SIG-M5 treated with dmso at 0.1 percent for 504 hours (cell line): ENCODE data around the gene SPIRE1.

Experiments
- DNase-seq: peaks from one replicate; lab custom pipeline; 2025; ENCODE audit not compliant: unreplicated experiment; lab: John Stamatoyannopoulos, UW

The SPIRE1 gene

DNA sequence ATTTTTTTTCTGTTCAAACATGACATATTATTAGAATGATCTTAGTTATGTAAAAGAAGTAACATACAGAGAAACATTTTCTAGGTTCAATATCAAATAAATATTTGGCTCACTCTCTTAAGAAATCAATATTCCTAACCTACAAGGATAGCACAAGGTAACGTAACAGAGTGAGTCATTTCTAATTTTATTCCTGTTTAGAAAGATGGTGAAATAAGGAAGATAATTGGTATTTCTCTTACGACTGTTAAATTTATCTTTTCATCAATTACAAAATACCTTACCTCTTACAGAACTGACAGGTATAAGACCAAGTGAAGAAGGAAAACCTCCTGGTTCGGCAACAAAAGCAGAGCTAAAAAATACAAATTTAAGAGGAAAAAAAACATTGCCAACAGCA is 205.1 kb downstream of the SPIRE1 start:
- DNase-seq, result no peak

DNA sequence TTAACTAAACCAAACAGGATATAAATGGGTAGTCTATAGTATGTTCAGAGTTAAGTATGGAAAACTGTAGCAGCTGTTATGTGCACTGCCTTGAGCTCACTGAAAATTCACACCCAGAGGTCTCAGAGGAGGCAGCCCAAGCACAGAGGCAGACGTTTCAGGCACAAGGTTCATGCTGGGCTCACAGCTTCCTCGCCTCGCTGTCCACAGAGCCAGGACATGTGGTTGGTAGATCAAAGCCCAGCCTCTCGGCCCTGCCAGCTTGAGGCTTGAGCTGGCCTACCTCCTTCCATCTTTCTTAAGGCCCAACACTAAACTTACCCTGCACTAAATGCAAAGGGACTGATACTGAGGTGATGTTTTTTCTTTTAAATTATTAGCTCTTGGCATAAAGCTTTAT is 206.5 kb downstream of the SPIRE1 start:
- no peak for DNase-seq

DNA sequence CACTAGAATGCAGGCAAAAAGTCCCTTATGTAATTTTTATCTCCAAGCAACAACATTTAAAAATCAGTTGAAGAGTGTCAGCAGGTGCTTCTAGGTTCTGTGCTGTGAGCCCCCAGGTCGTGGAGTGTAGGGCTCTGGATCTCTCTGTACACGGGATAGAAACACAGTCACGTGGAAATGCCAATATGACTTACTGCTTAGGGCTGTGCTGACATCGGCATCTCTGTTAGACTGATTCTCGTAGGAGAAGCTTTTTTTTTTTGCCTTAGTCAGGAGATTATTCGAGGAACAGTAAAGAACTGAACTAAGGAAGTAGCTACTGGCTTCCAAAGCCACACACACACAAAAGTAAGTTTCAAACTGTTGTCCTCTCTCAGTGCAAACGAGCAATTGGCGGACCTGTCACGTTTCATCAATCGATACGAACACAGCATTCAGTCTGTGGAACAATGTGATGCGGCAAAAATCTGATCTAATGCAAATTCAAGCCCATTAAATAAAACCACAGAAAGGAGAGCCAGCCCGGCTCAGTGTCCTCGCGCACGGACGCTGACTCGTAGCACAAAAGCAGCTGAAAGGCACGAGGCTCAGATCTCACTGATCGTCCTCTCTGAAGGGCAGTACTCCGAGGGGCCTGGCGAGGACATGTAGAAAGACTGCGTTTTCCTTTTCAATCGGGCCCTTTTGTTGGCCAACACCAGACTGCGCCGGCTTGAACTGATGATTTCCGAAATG is 208.7 kb downstream of the SPIRE1 start:
- DNase-seq, result no peak

DNA sequence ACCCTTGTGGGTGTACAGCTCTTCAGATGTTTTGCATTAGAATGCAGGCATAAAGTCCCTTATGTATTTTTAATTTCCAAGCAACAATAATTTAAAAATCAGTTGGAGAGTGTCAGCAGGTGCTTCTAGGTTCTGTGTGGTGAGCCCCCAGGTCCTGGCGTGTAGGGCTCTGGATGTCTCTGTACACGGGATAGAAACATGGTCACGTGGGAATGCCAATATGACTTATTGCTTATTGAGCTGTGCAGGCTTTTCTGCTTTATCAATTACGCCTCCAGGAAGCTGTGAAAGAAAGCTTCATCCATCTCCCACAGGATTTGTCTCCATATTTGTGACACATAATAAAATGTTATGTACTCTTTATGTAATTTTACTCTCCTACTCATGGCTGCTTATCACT is 212.4 kb downstream of the SPIRE1 start:
- no peak for DNase-seq

DNA sequence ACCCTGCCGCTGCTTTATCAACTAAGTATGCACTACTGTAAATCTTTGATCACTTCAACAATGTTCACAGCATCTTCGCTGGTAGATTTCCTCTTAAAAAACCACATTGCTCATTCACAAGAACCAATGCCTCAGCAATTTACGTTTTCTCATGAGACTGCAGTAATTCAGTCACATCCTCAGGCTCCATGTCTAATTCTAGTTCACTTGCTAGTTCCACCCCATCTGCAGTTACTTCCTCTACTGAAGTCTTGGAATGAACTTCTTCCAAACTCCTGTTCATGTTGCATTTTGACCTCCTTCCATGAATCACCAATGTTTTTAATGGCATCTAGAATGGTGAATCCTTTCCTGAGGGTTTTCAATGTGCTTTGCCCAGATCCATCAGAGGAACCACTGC is 214.4 kb downstream of the SPIRE1 start:
- DNase-seq, result no peak

DNA sequence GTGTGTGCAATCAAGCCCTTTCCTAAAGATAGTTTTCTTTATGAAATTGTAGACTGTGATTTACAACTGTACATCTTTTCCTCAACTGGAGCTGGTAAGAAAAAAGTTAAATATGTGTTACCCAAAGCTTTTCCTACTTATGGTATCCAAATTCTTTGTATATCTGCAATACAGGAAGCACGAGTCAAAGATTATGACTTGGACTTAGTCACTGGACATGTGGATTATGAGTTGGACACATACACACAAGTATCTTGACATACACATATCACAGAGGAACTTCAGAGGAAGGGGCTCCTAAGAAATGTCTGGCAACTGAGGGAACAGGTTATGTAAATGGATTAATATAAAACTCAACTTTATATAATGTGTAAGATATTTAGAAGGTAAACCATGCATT is 215.0 kb downstream of the SPIRE1 start:
- DNase-seq, result no peak

DNA sequence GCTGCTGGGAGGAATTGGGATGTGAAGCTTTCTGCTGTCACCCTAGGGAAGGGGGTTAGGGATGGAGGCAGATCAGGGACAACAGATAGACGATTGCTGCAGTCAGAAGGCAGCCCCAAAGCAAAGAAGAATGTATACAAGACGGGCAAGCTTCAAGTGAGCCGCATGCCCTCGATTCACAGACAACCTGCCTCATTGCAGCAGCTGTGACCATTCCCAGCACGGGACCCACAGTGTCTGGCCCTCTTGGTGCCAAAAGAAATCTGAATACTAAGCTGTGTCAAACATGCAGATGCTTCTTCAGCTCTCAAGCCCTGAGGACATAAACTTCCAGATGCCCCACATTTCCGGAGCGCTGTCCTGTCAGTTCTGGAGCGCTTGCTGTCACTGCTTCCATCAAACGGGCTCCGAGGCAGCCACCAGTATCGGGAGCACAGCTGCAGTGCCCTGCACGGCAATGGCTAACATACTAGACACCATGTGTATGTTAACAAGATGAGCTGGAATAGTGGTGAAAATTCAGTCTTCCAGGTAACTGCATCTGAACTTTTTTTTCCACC is 216.4 kb downstream of the SPIRE1 start:
- no peak for DNase-seq

DNA sequence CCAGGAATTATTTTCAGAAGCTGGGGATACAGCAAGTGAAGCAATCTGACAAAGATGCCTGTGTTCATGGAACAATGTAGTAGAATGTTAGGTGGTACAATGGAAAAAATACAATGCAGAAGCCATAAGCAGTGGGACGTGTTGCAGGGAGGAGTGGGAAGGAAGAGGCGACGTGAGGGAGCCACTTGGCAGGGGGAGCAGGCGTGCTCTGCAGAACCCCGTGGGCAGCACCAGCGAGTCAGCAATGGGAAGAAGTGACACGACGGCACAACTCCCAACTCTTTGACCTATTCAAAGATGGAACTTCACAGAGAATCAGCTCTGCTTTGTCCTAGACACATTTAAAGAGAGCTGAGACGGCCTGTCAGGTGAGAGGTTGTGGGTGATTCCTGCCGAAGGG is 219.7 kb downstream of the SPIRE1 start:
- no peak for DNase-seq

DNA sequence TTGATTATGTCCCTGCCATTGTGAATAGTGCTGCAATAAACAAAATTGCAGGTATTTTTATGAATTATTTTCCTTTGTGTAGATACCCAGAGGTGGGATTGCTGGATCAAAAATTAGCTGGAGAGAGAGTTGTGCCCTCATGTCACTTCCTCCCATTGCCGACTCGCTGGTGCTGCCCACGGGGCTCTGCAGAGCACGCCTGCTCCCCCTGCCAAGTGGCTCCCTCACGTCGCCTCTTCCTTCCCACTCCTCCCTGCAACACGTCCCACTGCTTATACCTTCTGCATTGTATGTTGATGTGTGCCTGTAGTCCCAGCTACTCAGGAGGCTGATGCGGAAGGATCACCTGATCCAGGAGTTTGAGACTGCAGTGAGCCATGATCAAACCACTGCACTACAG is 222.0 kb downstream of the SPIRE1 start:
- DNase-seq, result no peak

DNA sequence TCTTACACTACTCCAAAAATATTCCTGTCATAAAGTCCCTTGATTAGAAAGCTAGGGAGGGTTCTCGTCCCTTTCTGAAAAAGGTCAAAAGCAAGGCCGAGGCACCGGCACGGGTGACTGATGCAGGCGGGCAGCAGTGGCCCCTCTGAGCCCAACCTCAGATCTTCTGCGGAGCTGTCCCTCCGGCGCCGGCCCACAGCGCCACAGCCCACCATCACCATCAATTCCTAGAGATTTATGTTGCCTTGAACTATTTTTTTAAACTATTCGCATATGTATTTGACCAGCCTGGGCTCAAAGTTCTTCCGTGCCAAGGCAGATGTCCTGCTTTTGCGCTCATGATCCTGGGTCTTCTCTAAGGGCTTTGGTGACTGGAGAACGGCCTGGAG is 223.4 kb downstream of the SPIRE1 start:
- no peak for DNase-seq

DNA sequence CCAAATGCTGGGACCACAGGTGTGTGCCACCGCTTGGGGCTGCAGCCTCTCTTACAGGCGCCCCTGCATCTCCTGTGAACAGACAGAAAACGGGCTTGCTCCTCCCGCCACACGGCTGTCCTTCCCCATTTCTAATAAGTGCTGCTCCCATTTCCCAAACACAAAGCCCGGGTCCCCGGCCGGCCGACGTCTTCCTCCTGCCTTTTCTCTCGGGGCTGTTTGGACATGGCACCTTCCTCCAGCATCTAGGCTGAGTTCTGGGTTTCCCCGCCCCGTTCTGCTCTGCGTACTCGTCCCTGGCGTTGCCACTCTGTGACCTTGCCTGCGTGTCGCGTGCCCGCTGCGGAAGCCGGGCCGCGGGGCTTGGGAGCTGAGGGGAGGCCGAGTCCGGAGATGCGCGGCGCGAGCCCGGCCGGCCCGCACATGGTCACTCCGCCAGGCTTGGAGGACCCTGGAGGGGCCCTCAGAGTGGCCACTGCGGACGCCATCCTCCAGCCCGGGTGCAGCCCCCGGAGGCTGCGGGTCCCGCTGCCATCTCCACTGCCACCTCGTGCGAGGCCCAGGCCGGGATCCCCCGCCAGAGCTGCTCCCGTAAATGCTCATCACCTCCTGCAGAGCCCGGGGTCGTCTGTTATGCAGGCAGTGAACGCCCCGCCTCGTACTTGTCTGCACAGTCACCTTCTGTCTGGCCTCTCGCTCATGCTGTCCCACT is 223.9 kb downstream of the SPIRE1 start:
- DNase-seq, result no peak

DNA sequence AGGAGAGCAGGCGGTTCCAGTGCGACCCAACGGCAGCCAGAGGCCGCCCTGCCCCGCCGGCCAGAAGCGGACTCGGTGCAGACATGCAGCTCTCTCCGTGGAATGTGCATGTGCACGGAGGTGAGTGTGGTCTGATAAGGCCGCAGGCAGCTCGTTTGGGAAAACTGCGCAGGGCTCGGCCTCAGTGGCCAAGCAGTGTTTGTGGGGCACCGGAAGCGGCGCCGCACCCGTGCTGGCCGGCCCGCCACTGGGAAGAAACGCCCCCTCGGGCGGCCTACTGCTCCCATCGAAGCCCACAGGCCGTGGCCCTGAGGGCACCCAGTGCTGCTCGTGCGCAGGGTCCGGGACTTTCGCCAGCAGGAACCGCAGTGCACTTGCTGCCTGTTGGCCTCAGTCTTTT is 225.0 kb downstream of the SPIRE1 start:
- DNase-seq, result no peak

DNA sequence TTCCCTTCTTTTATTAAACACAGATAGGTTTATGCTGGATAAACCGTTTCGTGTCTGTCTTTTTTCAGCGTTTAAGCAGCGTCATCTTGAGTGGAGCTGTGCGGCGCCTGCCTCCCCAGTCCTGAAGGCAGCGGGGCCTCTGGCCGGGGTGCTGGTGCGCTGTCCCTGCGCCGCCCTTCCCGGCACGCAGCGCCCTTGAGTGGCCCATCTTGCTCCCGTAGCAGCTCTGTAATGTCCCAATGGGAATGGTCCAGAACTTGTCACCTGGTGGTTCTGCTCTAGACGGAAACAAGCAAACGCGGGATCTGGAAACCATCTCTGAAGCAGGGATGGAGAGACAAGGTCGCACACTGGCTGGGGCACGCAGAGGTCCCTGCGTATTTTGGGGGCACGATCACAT is 225.7 kb downstream of the SPIRE1 start:
- no peak for DNase-seq

DNA sequence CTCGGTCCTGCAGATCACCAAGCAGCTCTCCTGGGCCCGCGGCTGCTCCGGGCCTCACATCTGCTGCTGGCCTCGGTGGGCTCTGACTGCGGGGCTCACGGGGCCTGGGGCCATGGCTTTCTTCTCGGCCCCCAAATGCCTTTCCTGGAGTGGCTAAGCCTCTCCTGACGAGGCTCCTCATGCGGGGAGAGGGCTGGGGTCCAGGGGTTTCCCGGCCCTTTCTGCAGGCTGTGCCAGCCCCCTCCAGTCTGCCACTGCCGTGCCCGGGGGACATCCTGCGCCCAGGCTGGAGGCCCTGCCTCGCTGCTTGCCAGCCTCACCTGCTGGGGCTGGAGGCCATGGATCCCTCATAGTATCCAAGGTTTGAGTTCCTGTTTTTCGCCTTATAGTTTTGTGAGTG is 226.3 kb downstream of the SPIRE1 start:
- no peak for DNase-seq

DNA sequence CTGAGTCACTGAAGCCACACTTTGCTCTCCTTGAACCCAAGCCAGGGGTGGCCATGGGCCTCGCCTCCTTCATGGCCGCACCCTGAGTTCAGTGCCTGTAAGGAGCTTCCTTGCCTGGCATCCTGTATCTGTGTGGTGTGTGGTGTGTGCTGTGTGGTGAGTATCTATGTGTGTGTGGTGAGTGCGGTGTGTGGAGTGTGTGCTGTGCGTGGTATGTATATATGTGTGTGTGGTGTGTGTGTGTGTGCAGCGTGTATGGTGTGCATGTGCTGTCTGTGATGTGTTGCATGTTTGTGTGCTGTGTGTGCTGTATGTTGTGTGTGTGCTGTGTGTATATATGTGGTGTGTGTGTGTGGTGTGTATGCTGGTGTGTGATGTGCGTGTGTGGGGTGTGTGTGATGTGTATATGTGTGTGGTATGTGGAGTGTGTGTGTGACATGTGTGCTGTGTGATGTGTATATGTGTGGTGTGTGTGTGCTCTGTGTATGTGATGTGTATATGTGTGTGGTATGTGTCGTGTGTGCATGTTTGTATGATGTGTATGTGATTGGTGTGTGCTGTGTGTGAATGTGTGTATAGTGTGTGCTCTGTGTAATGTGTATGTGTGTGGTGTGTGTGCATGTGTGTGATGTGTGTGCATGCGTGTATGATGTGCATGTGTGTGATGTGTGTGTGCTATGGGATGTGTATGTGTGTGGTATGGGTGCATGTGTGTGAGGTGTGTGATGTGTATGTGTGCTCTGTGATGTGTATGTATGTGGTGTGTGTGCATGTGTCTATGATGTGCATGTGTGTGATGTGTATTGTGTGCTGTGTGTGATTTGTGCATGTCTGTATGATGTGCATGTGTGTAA is 227.5 kb downstream of the SPIRE1 start:
- no peak for DNase-seq

DNA sequence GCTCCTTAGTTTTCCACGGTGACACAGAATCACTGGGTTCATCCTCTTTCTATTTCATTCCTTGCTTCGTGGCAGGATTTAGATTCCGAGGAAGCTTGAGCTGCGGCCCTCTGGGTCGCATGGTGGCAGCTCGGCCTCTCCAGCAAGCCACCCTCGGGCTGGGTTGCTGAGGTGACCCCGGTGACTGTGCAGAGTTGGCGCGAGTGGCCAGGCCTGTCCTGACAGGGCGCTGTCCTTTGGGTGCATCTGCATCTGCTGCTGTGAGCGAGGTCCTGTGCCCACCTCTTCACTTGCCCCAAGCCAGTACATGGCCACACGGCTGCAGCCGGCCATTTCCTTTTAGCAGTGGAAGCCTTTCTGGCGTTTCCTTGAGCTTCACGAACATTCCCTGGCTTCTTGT is 228.4 kb downstream of the SPIRE1 start:
- DNase-seq, result no peak

DNA sequence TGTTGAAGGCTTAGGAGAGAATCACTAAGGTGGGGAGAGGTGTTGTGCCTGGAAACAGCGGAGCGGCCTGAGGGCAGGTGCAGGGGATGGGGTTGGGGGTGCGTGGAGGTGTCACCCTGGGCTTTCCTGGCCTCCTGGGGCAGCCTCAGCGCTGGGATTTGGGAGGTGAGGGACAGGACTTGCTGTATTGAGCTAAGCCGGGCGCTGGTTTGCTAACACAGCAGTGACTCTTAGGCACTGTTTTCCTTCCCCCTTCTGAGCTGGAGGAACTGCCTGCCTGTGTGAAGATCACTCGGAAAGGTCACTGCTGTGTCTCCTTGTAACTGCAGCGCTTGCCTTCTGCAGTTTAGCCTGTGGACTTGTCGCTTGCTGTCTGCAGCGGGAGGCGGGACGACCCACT is 229.0 kb downstream of the SPIRE1 start:
- no peak for DNase-seq

DNA sequence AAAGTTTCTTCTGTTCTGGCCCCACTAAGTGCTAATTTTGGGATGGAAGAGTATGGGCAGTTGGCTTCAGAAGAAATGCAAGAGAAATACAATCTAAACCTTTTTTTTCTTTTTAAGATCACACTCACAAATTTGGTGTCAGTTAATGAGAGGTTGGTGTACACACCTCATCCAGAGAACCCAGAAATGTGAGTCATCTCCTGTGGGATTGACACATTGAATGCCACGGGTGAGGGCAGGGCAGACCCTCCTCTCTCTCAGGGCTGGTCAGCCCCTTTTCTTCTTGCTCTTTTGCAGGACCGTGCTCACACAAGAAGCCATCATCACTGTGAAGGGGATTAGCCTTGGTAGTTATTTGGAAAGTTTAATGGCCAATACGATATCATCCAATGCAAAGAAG is 231.0 kb downstream of the SPIRE1 start:
- no peak for DNase-seq

DNA sequence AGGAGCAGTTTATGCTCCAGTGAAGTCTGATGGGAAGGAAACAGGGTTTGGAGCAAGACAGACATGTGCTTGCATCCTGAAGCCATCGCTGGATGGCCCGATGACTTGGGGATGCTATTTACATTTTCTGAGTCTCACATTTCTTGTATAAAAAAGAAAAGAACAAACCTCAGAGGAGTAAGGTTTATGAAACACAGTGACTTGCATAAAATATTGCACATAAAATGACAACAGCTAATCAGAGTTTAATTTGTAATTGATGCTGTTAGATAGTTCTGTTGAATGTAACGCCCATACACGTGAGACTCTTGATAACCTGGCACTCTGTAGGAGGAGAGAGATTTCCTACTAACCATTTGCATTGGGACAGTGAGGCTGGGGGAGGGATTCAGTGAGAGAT is 233.7 kb downstream of the SPIRE1 start:
- DNase-seq, result no peak

DNA sequence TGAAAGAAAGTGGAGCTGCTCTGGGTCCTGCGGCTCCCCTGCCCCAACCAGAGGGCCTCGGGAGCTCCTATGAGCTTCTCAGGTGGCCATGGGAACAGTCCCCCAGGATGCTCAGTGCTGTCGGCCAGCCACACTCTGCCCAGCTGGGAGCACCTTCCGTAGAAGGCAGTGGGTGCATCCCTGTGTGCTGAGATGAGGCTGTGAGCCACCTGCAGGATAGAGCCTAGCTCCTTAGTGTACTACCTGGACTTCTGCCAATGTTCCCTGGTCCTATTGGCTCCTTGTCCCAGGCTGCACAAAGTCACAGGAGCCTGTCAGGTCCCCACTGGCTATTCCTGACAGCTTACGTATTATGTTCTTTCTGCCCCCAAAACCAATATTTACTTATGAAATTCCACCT is 234.1 kb downstream of the SPIRE1 start:
- no peak for DNase-seq

DNA sequence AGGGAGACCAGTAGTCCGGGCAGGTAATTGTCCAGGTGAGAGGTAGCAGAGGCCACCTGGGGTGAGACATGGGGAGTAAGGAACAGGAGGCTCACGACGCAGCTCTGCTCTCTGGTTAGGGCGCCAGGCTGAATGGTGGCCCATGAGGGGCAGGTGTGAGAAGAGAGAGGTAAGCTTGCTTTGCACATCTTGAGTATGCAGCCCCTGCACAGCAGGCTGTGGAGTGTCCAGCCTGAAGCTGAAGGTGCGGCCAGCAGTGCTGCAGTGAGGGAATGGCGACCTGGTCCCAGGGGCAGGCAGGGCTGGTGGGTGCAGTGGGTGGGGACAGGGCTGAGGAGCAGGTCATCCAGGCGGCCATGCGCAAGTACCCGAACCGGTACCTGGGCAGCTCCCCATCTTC is 234.5 kb downstream of the SPIRE1 start:
- DNase-seq, result no peak

DNA sequence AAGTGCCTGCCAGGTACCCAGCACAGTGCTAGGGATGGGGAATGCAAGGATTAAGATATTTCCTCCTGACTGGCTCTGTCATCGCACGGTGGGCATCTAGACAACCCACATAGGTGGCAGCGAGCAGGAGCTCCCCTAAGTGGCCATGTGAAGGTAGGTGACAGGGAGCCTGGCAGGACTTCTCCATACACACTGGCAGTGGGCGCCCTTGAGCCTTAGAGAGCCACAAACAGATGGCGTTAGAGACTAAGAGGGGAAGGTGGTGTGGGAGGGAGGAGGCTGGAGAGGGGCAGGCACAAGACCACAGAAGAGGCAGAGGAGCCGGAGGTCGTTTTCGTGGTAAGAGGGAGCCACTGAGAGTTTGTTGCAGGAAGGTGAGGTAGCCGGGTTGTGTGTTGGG is 235.0 kb downstream of the SPIRE1 start:
- peak; percentile 31 for DNase-seq
